ENCODE data around the gene SDHA. TPM values are rescaled to one million over a fixed set of nuclear protein-coding genes. Genes with fewer than 3 reads are reported as not detected.
"Not testable (repeated sequence)": the region's sequence is repeated elsewhere in the genome, so short reads cannot be mapped to it uniquely, and the experiment has no call there.

SDHA gene
- total and polyA plus RNA-seq, 9 of the 15 experiments (the other 6 are each of a cell fraction or from before 2014, with no cell fraction given) = 82.9 to 191 (median 130) TPM

DNA sequence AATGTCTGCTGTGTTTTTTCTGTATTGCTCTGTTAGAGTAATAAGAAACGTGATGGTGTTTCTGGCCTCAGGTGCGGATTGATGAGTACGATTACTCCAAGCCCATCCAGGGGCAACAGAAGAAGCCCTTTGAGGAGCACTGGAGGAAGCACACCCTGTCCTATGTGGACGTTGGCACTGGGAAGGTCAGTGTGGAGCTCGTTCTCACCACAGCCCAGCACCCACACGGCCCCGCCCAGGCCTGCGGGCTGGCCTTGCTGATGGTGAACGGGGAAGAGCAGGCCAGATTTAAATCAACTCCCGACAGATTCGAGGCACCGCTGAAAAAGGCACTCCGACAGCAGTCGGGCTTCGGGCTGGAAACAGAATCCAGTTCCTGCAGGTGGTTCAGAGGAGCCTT lies 36.2 kb downstream of the SDHA start:
- H3K9ac ChIP-seq (ENCODE audit: insufficient read depth in 1 of 2, low read depth in 2 of 2, low read length in 2 of 2); H2AFZ ChIP-seq (ENCODE audit: low read depth, low read length); H3K9me3 ChIP-seq (replicated peaks; ENCODE audit: control insufficient read depth, insufficient read depth, low read depth, low read length); intact Hi-C loops (cut with micrococcal nuclease); H3K27me3 ChIP-seq (ENCODE audit: control insufficient read depth in 2 of 2, insufficient read depth in 2 of 2, low read length in 2 of 2); in situ Hi-C loops (cut with MboI); H3K79me2 ChIP-seq (ENCODE audit: control insufficient read depth, insufficient read depth, low read length); H3K9me1 ChIP-seq (ENCODE audit: control insufficient read depth, insufficient read depth, low read length); H4K20me1 ChIP-seq (replicated peaks; ENCODE audit: control insufficient read depth, insufficient read depth, low read length); ATAC-seq; FAIRE-seq; POLR2A ChIA-PET; DNase-seq (ENCODE audit: extremely low read depth in 1 of 4, low spot score in 3 of 4); H3K4me2 ChIP-seq (ENCODE audit: insufficient read depth, low read length); H3K4me1 ChIP-seq (replicated peaks in 1 of 2; ENCODE audit: control insufficient read depth in 2 of 2, insufficient read depth in 2 of 2, low read length in 2 of 2); H3K27ac ChIP-seq (ENCODE audit: extremely low read depth, low read depth, low read length); BruUV-seq (replicated peaks); CTCF ChIA-PET (ENCODE audit: low intra/inter-chr PET ratio); H3K4me3 ChIP-seq: not testable (repeated sequence)
- peaks cover 69% of the 10 kb centered on the region for H3K36me3 ChIP-seq (ENCODE audit: control insufficient read depth, insufficient read depth, low read length)
- 97% methylated on average over 9 of the region's 15 CpGs for WGBS (ENCODE audit: insufficient coverage, low coverage, missing lambda C conversion rate)

- POLR2A ChIA-PET; FAIRE-seq; H3K4me2 ChIP-seq (ENCODE audit: insufficient read depth, low read length); intact Hi-C loops (cut with micrococcal nuclease); H3K27me3 ChIP-seq (ENCODE audit: control insufficient read depth in 2 of 2, insufficient read depth in 2 of 2, low read length in 2 of 2); H3K79me2 ChIP-seq (ENCODE audit: control insufficient read depth, insufficient read depth, low read length); H3K4me1 ChIP-seq (replicated peaks in 1 of 2; ENCODE audit: control insufficient read depth in 2 of 2, insufficient read depth in 2 of 2, low read length in 2 of 2); DNase-seq (ENCODE audit: extremely low read depth in 1 of 4, low spot score in 3 of 4); BruUV-seq (replicated peaks); H3K4me3 ChIP-seq; in situ Hi-C loops (cut with MboI); H2AFZ ChIP-seq (ENCODE audit: low read depth, low read length); ATAC-seq; CTCF ChIA-PET (ENCODE audit: low intra/inter-chr PET ratio); H3K27ac ChIP-seq (ENCODE audit: extremely low read depth, low read depth, low read length); H3K9ac ChIP-seq (ENCODE audit: insufficient read depth in 1 of 2, low read depth in 2 of 2, low read length in 2 of 2); H4K20me1 ChIP-seq (replicated peaks; ENCODE audit: control insufficient read depth, insufficient read depth, low read length); H3K9me1 ChIP-seq (ENCODE audit: control insufficient read depth, insufficient read depth, low read length); H3K9me3 ChIP-seq (replicated peaks; ENCODE audit: control insufficient read depth, insufficient read depth, low read depth, low read length): not testable (repeated sequence)
- 100% methylated on average over 5 of the region's 7 CpGs for WGBS (ENCODE audit: insufficient coverage, low coverage, missing lambda C conversion rate)
- peaks cover 61% of the 10 kb centered on the region for H3K36me3 ChIP-seq (ENCODE audit: control insufficient read depth, insufficient read depth, low read length)
These were observed 37.0 kb downstream of the SDHA start for GRCh38 chr5:255116-255515.

GRCh38 chr5:256347-256746 lies 38.2 kb downstream of the SDHA start:
- H3K9me1 ChIP-seq (ENCODE audit: control insufficient read depth, insufficient read depth, low read length); in situ Hi-C loops (cut with MboI); H3K4me1 ChIP-seq (replicated peaks in 1 of 2; ENCODE audit: control insufficient read depth in 2 of 2, insufficient read depth in 2 of 2, low read length in 2 of 2); H3K27ac ChIP-seq (ENCODE audit: extremely low read depth, low read depth, low read length); H2AFZ ChIP-seq (ENCODE audit: low read depth, low read length); FAIRE-seq; H4K20me1 ChIP-seq (replicated peaks; ENCODE audit: control insufficient read depth, insufficient read depth, low read length); intact Hi-C loops (cut with micrococcal nuclease); DNase-seq (ENCODE audit: extremely low read depth in 1 of 4, low spot score in 3 of 4); POLR2A ChIA-PET; H3K9me3 ChIP-seq (replicated peaks; ENCODE audit: control insufficient read depth, insufficient read depth, low read depth, low read length); H3K9ac ChIP-seq (ENCODE audit: insufficient read depth in 1 of 2, low read depth in 2 of 2, low read length in 2 of 2); BruUV-seq (replicated peaks); H3K4me2 ChIP-seq (ENCODE audit: insufficient read depth, low read length); H3K27me3 ChIP-seq (ENCODE audit: control insufficient read depth in 2 of 2, insufficient read depth in 2 of 2, low read length in 2 of 2); ATAC-seq; H3K79me2 ChIP-seq (ENCODE audit: control insufficient read depth, insufficient read depth, low read length); CTCF ChIA-PET (ENCODE audit: low intra/inter-chr PET ratio); H3K4me3 ChIP-seq: not testable (repeated sequence)
- H3K36me3 ChIP-seq (ENCODE audit: control insufficient read depth, insufficient read depth, low read length) = peaks cover 56% of the 10 kb centered on the region
- WGBS (ENCODE audit: insufficient coverage, low coverage, missing lambda C conversion rate) = 98% methylated on average over 8 of the region's 8 CpGs

All from K562 (cell line).